IPS-18a (cell line): ENCODE measurements around the gene TM6SF1.

ENCODE experiments used
- H3K27ac ChIP-seq: one replicate; pipeline ENCODE4 v1.5.1; 2013; ENCODE audit warnings: low read length
- H3K27me3 ChIP-seq: one replicate; pipeline ENCODE4 v1.6.1; 2013; ENCODE audit warnings: mild to moderate bottlenecking, low read length; ENCODE audit not compliant: control insufficient read depth, insufficient read depth
- H3K36me3 ChIP-seq: one replicate; pipeline ENCODE4 v1.6.1; 2013; ENCODE audit warnings: low read depth, low read length; ENCODE audit not compliant: control insufficient read depth
- H3K4me1 ChIP-seq: one replicate; pipeline ENCODE4 v1.6.1; 2013; ENCODE audit warnings: low read depth, low read length; ENCODE audit not compliant: control insufficient read depth
- H3K4me3 ChIP-seq: one replicate; pipeline ENCODE4 v1.5.1; 2013; ENCODE audit warnings: low read length
- H3K9ac ChIP-seq: one replicate; pipeline ENCODE4 v1.6.1; 2013; ENCODE audit warnings: mild to moderate bottlenecking, low read length, moderate library complexity
- H3K9me3 ChIP-seq: one replicate; pipeline ENCODE4 v1.6.1; 2013; ENCODE audit warnings: low read depth, low read length; ENCODE audit not compliant: control insufficient read depth

Gene TM6SF1

GRCh38 chr15:83092309-83092976, 15.0 kb upstream of the TM6SF1 start:
- Histone ChIP-seq H3K27me3 (no peaks in the 10 kb centered on the region), H3K36me3 (no peaks in the 10 kb centered on the region), H3K4me3 (no peak overlapping the region), H3K9me3 (no peaks in the 10 kb centered on the region), H3K4me1 (no peaks in the 10 kb centered on the region), H3K27ac (no peak overlapping the region), H3K9ac (no peak overlapping the region)

GRCh38 chr15:83094583-83094982, 12.9 kb upstream of the TM6SF1 start:
- H3K36me3 ChIP-seq: no peaks in the 10 kb centered on the region
- H3K27ac ChIP-seq: no peak overlapping the region
- H3K4me3 ChIP-seq: no peak overlapping the region
- no peaks in the 10 kb centered on the region for H3K4me1 ChIP-seq
- no peaks in the 10 kb centered on the region for H3K27me3 ChIP-seq
- H3K9ac ChIP-seq: no peak overlapping the region
- no peaks in the 10 kb centered on the region for H3K9me3 ChIP-seq

DNA sequence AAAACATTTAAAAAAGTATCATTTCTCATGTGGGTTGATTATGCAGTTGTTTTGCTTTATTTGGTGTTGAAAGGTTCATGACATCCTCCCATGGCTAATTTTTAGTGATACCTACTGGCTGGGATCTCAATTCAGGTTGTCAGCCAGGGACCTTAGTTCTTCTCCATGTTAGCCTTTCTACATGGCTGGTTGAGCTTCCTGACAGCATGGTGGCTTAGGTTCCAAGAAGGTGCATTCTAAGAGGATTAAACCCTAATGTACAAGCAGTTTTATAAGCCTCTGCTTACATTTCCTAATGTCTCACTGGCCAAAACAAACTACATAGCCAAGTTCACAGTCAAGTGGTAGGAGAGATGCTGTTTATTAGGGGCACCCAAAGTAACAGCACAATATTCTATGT, 9.4 kb upstream of the TM6SF1 start:
- no peak overlapping the region for H3K27ac ChIP-seq
- H3K36me3 ChIP-seq: no peaks in the 10 kb centered on the region
- no peak overlapping the region for H3K9ac ChIP-seq
- no peak overlapping the region for H3K4me3 ChIP-seq
- no peaks in the 10 kb centered on the region for H3K4me1 ChIP-seq
- H3K27me3 ChIP-seq: no peaks in the 10 kb centered on the region
- no peaks in the 10 kb centered on the region for H3K9me3 ChIP-seq

DNA sequence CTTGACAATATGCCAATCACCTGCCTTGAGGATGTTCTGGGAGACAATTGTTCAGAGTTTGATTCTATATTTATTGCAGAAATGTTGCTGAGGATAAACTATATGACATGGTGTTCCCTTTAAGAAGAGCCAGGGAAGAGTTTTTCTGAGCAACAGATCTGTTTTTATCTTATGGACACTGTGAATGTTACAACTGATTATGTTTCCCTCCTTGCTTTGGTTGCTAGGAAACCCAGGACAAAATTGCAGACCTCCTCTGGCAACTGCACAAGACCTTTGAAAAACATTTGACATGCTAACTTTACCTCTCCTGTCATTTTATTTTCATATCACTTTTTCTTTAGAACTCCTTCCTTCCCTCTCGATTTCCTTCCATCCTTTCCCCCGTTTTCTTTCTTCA, 8.2 kb upstream of the TM6SF1 start:
- Histone ChIP-seq H3K4me3 (no peak overlapping the region), H3K9me3 (no peaks in the 10 kb centered on the region), H3K4me1 (no peaks in the 10 kb centered on the region), H3K36me3 (no peaks in the 10 kb centered on the region), H3K27me3 (no peaks in the 10 kb centered on the region), H3K9ac (no peak overlapping the region), H3K27ac (no peak overlapping the region)

DNA sequence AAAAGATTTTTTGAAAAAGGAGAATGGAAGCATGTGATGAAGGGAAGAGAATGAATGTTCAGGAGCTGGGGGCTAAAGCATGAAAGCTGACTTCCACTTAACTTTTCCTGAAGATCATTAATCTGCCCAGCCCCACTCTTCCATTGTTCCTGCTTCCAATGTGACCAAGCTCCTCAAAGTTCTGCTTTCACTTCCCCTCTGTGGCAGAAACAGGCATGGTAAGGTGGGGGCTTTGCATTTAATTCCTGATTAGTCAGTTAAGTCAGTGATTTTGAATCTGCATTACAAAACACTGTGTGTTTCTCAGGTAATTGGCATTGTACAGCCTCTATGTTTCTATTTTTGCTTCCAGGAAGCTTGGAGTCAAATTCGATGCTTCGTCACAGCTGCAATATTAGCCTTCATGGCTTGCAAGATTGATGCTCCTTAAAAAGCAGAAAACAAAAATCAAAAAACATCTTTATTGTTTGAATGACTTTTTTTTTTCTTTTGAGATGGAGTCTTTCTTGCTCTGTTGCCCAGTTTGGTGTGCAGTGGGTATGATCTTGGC, 7.3 kb upstream of the TM6SF1 start:
- no peaks in the 10 kb centered on the region for H3K4me1 ChIP-seq
- H3K27ac ChIP-seq: no peak overlapping the region
- H3K4me3 ChIP-seq: no peak overlapping the region
- H3K27me3 ChIP-seq: no peaks in the 10 kb centered on the region
- H3K9me3 ChIP-seq: no peaks in the 10 kb centered on the region
- no peaks in the 10 kb centered on the region for H3K36me3 ChIP-seq
- H3K9ac ChIP-seq: no peak overlapping the region

DNA sequence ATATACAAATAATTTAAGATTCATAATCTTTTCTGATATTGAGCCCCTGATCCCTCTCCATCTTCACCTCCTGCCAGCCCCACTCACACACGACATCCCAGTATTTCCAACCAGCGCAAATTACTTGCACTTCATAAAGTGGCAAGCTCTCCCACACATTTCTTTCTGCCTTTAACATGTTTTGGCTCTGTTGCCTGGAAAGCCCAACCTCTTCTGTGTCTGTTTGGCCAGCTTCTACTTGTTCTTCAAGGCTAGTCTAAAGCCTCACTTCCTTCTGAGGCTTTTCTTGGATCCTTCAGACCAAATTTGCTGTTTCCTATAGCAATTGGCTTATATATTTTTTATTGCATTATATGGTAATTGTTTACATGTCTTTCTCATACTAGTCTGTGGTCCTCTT, 5.1 kb upstream of the TM6SF1 start:
- Histone ChIP-seq H3K27me3 (peaks cover 16% of the 10 kb centered on the region), H3K36me3 (no peaks in the 10 kb centered on the region), H3K4me1 (no peaks in the 10 kb centered on the region), H3K9me3 (no peaks in the 10 kb centered on the region), H3K9ac (no peak overlapping the region), H3K4me3 (no peak overlapping the region), H3K27ac (no peak overlapping the region)

GRCh38 chr15:83104141-83104540, 3.3 kb upstream of the TM6SF1 start:
- no peak overlapping the region for H3K4me3 ChIP-seq

DNA sequence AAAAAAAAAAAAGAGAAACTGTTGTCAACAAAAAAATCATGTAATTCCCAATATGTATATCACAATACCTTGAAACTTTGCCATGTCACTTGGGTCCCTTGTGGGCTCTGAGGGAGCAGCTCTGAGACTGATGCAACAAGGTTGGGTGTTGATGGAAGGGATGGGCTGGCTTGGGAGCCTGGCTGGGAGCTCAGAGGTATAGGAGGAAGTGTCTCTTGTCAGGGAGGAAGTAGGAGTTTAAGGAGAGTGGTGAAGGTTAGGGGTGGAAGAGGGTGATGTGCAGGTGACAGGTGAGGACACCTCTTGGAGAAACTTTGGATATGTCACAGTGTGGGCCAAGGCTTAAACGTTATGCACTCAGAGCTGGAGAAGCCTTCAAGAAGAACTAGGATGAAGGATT, 2.0 kb upstream of the TM6SF1 start:
- Histone ChIP-seq H3K27ac (no peak overlapping the region), H3K9ac (no peak overlapping the region), H3K4me1 (no peaks in the 10 kb centered on the region), H3K4me3 (no peak overlapping the region), H3K27me3 (peaks cover 43% of the 10 kb centered on the region), H3K9me3 (no peaks in the 10 kb centered on the region), H3K36me3 (no peaks in the 10 kb centered on the region)

More at GRCh38 chr15:83104141-83104540, 3.3 kb upstream of the TM6SF1 start:
- H3K9me3 ChIP-seq: no peaks in the 10 kb centered on the region
- H3K27me3 ChIP-seq: peaks cover 34% of the 10 kb centered on the region
- H3K36me3 ChIP-seq: no peaks in the 10 kb centered on the region
- no peak overlapping the region for H3K9ac ChIP-seq
- no peak overlapping the region for H3K27ac ChIP-seq
- no peaks in the 10 kb centered on the region for H3K4me1 ChIP-seq

- Histone ChIP-seq H3K9me3 (no peaks in the 10 kb centered on the region), H3K27me3 (peaks cover 43% of the 10 kb centered on the region), H3K27ac (no peak overlapping the region), H3K4me1 (no peaks in the 10 kb centered on the region), H3K36me3 (no peaks in the 10 kb centered on the region), H3K9ac (no peak overlapping the region), H3K4me3 (peak overlapping the region; percentile 46)
Measured at GRCh38 chr15:83107841-83108181, 366 bp downstream of the TM6SF1 start.

DNA sequence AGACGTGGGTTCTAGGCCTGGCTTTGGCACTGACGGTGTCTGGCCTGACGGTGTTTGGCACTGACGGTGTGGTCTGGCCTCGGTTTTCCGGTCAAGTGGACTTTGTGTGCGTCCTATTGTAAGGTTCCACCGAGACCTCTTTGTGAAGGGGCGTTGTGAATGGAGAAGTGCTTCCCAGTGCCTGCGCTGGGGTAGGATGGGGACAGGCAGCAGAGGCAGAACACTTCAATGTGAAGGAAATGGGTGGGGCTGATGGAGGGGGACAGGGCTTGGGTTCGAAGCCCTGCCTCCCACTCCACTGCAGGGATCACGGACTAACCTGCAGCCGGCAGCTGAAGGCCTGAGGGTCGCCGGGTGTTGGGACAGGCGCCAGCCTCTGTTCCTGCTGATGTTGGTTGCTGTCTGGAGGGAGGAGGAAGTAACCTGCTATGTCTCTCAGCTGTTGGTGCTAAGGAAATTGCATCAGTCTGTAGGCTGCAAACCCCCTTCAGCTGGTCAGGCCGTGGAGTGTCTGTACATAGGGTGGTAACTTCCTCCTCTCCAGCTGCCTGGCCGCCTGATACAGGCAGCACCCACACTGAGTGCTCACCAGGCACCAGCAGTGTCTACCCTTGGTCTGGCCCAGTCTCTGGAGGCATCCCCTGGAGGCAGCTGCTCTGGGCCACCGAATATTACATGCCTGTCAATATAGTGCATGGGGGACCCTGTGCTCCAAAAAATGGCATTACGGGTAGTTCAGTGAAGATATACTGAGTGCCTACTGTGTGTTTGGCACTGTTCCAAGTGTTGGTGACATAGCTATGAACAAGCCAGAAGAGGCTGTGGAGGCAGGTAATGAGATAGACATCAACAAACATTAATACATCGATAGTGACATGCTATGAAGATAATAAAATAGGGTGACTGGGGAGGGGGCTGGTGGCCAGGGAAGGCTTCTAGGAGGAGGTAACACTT, 1.1 kb downstream of the TM6SF1 start:
- Histone ChIP-seq H3K9me3 (no peaks in the 10 kb centered on the region), H3K9ac (no peak overlapping the region), H3K4me1 (no peaks in the 10 kb centered on the region), H3K36me3 (no peaks in the 10 kb centered on the region), H3K4me3 (no peak overlapping the region), H3K27ac (no peak overlapping the region), H3K27me3 (peaks cover 43% of the 10 kb centered on the region)

DNA sequence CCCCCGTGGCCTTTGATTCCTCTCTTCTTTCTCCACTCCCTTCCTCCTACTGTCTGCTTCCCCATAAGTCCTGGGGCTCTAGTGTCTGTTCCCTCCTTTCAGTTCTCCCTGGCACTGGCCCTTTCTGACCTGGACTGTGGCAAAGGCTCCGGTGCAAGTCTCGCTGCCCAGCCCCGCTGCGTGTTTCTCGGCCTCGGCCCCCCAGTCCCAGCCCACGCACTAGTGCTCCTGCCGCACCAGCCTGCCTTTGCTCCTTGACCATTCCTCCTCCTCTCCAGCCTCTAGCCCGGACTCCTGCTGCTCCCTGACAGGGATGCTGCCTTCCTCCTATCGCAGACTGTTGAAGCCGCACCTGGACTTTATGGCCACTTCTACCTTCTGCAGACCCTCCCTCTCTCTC, 2.1 kb downstream of the TM6SF1 start:
- H3K4me1 ChIP-seq: no peaks in the 10 kb centered on the region
- H3K9me3 ChIP-seq: no peaks in the 10 kb centered on the region
- H3K4me3 ChIP-seq: no peak overlapping the region
- H3K27me3 ChIP-seq: peaks cover 43% of the 10 kb centered on the region
- H3K36me3 ChIP-seq: no peaks in the 10 kb centered on the region
- no peak overlapping the region for H3K9ac ChIP-seq
- no peak overlapping the region for H3K27ac ChIP-seq
